Esophagus mucosa (tissue), 1 donor: Measurements from ENCODE around the gene PAFAH1B2. TPM values are rescaled to one million over a fixed set of nuclear protein-coding genes. Genes with fewer than 3 reads are reported as not detected.
"Not testable (repeated sequence)": the region's sequence is repeated elsewhere in the genome, so short reads cannot be mapped to it uniquely, and the experiment has no call there.

Experiments
- ATAC-seq: fragments of 200-7000 bp; cut with Tn5 transposase; one replicate; pipeline ENCODE4 v1.9.1; 2020
- total RNA-seq: library from RNA; stranded (reverse); gene quantifications from one replicate; pipeline ENCODE4 v1.2.4, GENCODE V29; 2023
- donor health status: DM: yes; HTN: yes; CAD: no.

Gene PAFAH1B2
- total RNA-seq, 1 donor from 2014 or later, result 50.9 TPM

DNA sequence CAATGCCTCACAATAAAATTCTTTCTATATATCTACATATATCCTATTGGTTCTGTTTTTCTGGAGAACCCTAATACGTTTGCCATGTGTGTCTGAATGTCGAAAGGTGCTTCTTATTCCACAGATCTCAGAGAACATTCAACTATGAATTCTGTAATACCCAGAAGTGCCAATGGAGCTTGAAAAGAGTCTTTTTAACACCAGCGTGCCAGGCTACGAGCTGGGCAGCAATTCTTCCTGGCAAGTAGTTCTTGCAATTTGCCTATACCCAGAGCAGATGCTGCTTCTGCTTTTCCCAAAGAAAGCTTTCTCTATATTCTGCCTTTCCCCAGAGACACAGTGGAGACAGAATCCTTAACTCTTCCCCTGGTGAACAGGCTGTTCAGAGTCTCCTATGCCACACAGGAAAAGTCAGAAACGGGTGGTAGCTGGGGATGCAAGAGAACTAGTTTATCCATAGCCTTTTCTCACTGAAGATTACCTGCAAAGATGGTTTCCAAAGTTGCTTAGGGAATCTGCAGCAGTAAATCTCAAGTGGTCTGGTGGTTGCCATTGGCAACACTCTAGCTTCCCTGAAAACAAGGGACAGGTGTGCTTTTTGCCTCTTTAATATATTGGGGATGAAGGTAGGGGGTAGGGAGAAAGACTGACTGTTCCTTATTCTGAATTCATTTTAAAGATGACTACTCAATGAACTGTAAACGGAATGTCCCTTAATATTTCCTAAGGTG, 16.8 kb upstream of the PAFAH1B2 start:
- ATAC-seq, result no peak

GRCh38 chr11:117128289-117128688, 15.8 kb upstream of the PAFAH1B2 start:
- ATAC-seq, result no peak

DNA sequence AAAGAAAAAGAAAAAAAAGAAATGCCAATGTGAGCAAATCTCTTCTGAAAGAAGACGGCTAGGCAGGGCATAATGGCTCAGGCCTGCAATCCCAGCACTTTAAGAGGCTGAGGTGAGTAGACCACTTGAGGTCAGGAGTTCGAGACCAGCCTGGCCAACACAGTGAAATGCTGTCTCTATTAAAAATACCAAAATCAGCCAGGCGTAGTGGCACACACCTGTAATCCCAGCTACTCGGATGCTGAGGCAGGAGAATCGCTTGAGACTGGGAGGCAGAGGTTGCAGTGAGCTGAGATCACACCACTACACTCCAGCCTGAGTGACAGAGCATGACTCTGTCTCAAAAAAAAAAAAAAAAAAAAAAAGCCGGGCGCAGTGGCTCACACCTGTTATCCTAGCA, 13.7 kb upstream of the PAFAH1B2 start:
- not testable (repeated sequence) for ATAC-seq

DNA sequence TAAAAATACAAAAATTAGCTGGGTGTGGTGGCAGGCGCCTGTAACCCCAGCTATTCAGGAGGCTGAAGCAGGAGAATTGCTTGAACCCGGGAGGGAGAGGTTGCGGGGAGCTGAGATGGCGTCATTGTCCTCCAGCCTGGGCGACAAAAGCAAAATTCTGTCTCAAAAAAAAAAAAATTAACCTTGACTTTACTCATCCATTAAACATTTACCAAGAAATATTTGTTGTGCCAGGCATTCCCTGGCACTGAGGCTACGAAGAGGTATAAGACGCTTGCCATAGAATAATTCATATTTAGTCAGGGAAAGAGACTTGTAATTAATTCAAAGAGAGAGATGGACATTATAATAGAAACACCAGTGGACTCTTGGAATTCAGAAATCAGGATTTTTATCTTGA, 13.2 kb upstream of the PAFAH1B2 start:
- no peak for ATAC-seq

- no peak for ATAC-seq
Measured at GRCh38 chr11:117134431-117134830, 9.7 kb upstream of the PAFAH1B2 start.

- ATAC-seq, result not testable (repeated sequence)
Measured at GRCh38 chr11:117134979-117135378, 9.1 kb upstream of the PAFAH1B2 start.

- peak; percentile 39 for ATAC-seq
Measured at GRCh38 chr11:117137223-117138086, 6.6 kb upstream of the PAFAH1B2 start.

- peak; percentile 51 for ATAC-seq
Measured at GRCh38 chr11:117143390-117143789, 697 bp upstream of the PAFAH1B2 start.

GRCh38 chr11:117144477-117145392, 648 bp downstream of the PAFAH1B2 start:
- ATAC-seq, result peak; percentile 76

- ATAC-seq, result no peak
Measured at GRCh38 chr11:117145393-117145761, 1.3 kb downstream of the PAFAH1B2 start.

GRCh38 chr11:117146521-117146920, 2.4 kb downstream of the PAFAH1B2 start:
- ATAC-seq, result no peak

DNA sequence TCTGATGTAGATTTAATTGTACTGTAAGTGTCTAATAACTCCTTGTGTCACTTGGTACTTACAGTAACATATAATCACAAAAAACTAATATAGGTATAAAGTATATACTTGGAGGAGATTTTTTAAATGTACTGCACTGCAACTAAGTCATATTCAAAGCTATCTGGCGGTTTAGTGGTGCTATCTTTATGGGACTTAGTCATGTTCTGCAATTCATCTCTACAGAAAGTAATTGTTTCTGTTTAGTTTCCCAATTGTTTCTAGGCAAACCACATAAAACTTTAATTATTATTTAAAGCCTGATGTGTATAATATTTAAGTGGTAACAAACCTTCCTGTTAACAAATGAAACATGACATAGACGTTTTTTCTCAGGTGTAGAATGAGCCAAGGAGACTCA, 8.0 kb downstream of the PAFAH1B2 start:
- ATAC-seq, result no peak

GRCh38 chr11:117154468-117154867, 10.4 kb downstream of the PAFAH1B2 start:
- ATAC-seq, result no peak

DNA sequence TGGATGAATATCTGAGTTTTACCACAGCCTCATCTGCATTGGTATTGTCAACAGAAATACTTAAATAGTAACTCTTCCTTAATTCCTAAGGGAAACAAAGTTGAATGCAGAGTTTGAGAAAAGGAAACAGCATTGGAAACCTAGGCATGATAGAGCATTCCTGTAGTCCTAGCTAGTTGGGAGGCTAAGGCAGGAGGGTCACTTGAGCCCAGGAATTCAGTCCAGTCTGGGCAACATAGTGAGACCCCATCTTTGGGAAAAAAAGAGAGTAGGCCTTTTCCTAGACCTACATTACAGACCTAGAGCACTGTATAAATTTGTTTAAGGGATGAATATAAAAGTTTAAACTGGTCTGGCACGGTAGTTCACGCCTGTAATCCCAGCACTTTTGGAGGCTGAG, 13.4 kb downstream of the PAFAH1B2 start:
- ATAC-seq, result no peak

DNA sequence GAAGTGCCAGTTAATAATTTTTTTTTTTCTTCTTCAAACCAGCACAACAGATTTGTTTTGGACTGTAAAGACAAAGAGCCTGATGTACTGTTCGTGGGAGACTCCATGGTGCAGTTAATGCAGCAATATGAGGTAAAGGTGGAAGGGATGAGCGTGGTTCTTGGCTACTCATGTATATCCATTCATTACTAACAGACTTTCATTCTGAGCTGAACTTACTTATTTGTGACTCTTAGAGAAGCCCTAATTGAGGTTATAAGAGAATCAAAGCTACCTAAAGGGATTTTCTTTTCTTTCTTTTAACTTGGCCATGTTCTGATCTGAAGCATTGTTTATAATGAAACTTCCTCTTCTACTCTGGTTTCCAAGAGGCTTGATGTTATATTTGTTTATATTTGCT, 15.8 kb downstream of the PAFAH1B2 start:
- no peak for ATAC-seq

DNA sequence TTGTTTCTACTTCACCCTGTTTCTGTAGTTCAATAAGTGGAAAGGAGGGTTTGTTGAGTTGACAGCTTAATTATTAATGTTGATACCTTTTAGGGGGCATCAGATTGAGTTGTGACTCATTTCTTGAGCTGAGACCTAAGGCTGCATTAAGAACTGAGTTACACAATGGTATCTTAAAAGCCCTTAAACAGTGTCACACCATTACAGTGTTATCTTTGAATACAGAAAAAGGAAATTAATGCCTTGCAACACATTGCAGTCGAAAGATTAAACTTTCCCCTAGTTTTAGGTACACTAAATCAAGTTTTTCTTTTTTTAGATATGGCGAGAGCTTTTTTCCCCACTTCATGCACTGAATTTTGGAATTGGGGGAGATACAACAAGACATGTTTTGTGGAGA, 16.7 kb downstream of the PAFAH1B2 start:
- ATAC-seq, result no peak

- ATAC-seq, result no peak
Measured at GRCh38 chr11:117166491-117166890, 22.4 kb downstream of the PAFAH1B2 start.

- ATAC-seq, result no peak
Measured at GRCh38 chr11:117169736-117170135, 25.6 kb downstream of the PAFAH1B2 start.

GRCh38 chr11:117170210-117170609, 26.1 kb downstream of the PAFAH1B2 start:
- no peak for ATAC-seq

DNA sequence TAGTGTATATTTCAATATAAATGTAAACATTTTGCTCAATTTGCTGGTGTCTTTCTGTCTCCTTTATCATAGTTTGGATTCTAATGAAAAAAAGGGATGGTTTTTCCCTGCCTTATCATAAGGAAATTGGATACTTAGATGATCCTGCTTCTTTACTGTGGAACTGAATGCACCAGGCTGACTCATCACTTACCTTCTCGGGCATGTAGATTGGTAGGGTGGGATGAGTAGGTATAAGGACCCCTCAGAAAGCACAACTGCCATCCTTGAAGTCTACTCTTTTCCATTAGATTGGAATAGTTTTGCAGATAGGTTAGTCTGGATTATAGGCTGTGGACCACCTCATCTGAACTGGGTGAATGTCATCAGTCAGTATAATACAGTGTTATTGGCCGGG, 26.9 kb downstream of the PAFAH1B2 start:
- ATAC-seq, result no peak

- no peak for ATAC-seq
Measured at GRCh38 chr11:117171404-117172061, 27.4 kb downstream of the PAFAH1B2 start.

GRCh38 chr11:117172724-117173421, 28.8 kb downstream of the PAFAH1B2 start:
- no peak for ATAC-seq
